Upper lobe of left lung (tissue), 6 donors: Measurements from ENCODE around the gene ZNF467. TPM values are rescaled to one million over a fixed set of nuclear protein-coding genes. Genes with fewer than 3 reads are reported as not detected.

Experiments
- ATAC-seq, 2 donors: fragments of 200-7000 bp; cut with Tn5 transposase; one replicate each; pipeline ENCODE4 v1.9.1; 2022; ENCODE audit warnings: mild to moderate bottlenecking in 2 of 2, moderate library complexity in 2 of 2; ENCODE audit not compliant: low FRiP score in 2 of 2
- DNase-seq, 2 donors: peaks; one replicate each; pipeline ENCODE4 v3.0.0-alpha.2; 2019 to 2020
- H3K27ac ChIP-seq, 4 donors: fragments of 200-600 bp; sonication (generic); one replicate each; pipeline ENCODE4 v1.5.1; 2016 to 2019
- H3K27me3 ChIP-seq, 4 donors: fragments of 200-600 bp; sonication (generic); one replicate each; pipeline ENCODE4 v1.5.1; 2017 to 2019
- H3K36me3 ChIP-seq, 4 donors: fragments of 200-600 bp; sonication (generic); one replicate each; pipeline ENCODE4 v1.5.1; 2016 to 2019
- H3K4me1 ChIP-seq, 4 donors: fragments of 200-600 bp; sonication (generic); one replicate each; pipeline ENCODE4 v1.5.1; 2018 to 2019
- H3K4me3 ChIP-seq, 4 donors: fragments of 200-600 bp; sonication (generic); one replicate each; pipeline ENCODE4 v1.5.1; 2017 to 2019; ENCODE audit warnings: mild to moderate bottlenecking in 2 of 4, moderate library complexity in 1 of 4
- H3K9me3 ChIP-seq, 4 donors: fragments of 200-600 bp; sonication (generic); one replicate each; pipeline ENCODE4 v1.5.1; 2018 to 2019
- EP300 ChIP-seq, 4 donors: sonication (generic); formaldehyde crosslinking; IDR thresholded peaks; one replicate each; pipeline ENCODE4 v1.5.1; 2017; ENCODE audit warnings: antibody characterized with exemption in 4 of 4, control low read depth in 2 of 4
- POLR2A ChIP-seq, 4 donors: fragments of 450-650 bp; IDR thresholded peaks; one replicate each; pipeline ENCODE4 v1.5.1; 2016 to 2017; ENCODE audit warnings: antibody characterized with exemption in 4 of 4, mild to moderate bottlenecking in 2 of 4
- POLR2AphosphoS5 ChIP-seq, 2 donors: sonication (generic); formaldehyde crosslinking; IDR thresholded peaks; one replicate each; pipeline ENCODE4 v1.5.1; 2017; ENCODE audit warnings: antibody characterized with exemption in 2 of 2
- WGBS, 2 donors: methylation state at CpG; one replicate each; pipeline ENCODE4 v1.1.5; 2017 to 2018; 5-methylcytosine and 5-hydroxymethylcytosine counted together
- total RNA-seq, 6 donors: library from RNA; depleted of rRNA in 4 of 6; stranded (reverse); fragments of >200 nt in 4 of 6; gene quantifications; one replicate each; pipeline versions ENCODE4 v1.1.0 to v1.2.1, GENCODE V29; 2016 to 2021
- TF ChIP-seq, protein P1 (sequence below), 6 experiments: fragments of 450-650 bp in 4 of 6; fragments of 200-600 bp in 2 of 6; sonication (generic) in 2 of 6; IDR thresholded peaks; one replicate each; pipeline ENCODE4 v1.5.1; 2016 to 2019; ENCODE audit warnings: antibody characterized with exemption in 6 of 6
- donor health status: DM: no; HTN: no; CAD: no; lungs with moderate emphysema.
- donor health status: DM: no; HTN: yes; CAD: no; lungs with severe emphysema.

The ZNF467 gene
- total RNA-seq, 6 donors from 2014 or later = 8.2 to 41.2 (median 17.4) TPM

DNA sequence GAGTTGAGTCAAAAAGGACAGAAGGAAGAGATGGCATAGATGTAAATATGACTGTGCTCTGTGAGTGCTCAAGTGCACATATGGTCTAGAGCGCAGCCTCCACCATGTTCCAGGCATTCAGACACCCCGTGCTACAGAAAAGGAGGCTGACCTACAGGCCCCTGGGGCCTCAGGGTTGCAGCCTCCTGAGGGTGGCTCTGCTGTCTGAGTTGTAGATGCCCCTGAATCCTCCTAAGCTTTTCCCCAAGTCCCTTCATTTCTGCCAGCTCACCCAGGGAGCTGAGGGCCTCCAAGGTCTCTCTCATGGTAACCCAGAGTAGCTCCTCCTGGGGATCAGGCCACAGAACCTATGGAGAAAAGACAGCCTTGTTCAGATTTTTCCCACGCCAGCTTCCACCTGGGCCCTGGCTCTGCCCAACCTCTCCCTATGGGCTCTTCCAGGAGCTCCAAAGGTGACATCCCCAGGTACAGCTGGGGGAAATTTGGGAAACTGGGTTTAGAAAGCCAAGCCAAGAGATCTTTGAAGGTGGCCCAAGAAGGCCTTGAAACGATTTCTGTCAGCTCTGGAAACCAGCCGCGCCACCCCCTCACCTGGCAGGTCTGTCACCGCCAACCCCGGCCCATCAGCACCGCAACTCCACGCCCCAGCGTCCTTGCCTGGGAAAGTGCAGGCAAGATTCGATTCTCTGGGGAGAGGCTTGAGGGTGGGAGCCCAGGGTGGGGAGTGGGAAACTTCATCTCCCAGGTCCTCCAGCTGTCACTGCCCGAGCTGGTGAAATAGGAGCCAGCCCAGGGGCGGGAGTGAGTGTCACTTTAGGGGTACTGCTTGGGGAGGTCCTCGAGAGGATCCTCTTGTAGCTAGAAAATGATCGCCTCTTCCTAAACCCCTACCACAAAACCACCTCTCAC lies 2.4 kb downstream of the ZNF467 start:
- DNase-seq (peak; percentile 35 to 73), ATAC-seq (no peak)
- Histone ChIP-seq H3K4me3 (peak overlapping the region in 3 of 4 donors; percentile 64 to 93 (median 79)), H3K27ac (peak overlapping the region; percentile 81 to 97 (median 94)), H3K36me3 (peaks cover 0 to 38% (median 15%) of the 10 kb centered on the region in 4 donors), H3K4me1 (peaks cover 28 to 43% (median 33%) of the 10 kb centered on the region in 4 donors), H3K27me3 (no peaks in the 10 kb centered on the region), H3K9me3 (no peaks in the 10 kb centered on the region)
- 25 to 43% methylated on average over 3 to 16 of the region's 16 CpGs for WGBS, 2 donors
- TF ChIP-seq, protein P1, sequence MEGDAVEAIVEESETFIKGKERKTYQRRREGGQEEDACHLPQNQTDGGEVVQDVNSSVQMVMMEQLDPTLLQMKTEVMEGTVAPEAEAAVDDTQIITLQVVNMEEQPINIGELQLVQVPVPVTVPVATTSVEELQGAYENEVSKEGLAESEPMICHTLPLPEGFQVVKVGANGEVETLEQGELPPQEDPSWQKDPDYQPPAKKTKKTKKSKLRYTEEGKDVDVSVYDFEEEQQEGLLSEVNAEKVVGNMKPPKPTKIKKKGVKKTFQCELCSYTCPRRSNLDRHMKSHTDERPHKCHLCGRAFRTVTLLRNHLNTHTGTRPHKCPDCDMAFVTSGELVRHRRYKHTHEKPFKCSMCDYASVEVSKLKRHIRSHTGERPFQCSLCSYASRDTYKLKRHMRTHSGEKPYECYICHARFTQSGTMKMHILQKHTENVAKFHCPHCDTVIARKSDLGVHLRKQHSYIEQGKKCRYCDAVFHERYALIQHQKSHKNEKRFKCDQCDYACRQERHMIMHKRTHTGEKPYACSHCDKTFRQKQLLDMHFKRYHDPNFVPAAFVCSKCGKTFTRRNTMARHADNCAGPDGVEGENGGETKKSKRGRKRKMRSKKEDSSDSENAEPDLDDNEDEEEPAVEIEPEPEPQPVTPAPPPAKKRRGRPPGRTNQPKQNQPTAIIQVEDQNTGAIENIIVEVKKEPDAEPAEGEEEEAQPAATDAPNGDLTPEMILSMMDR (IDR thresholded peaks at IDR 0.05) = no peak
- no peak for TF ChIP-seq POLR2A (IDR thresholded peaks at IDR 0.05)
- no peak for TF ChIP-seq EP300 (IDR thresholded peaks at IDR 0.05)
- no peak for TF ChIP-seq POLR2AphosphoS5 (IDR thresholded peaks at IDR 0.05)

- TF ChIP-seq, protein P1 (IDR thresholded peaks at IDR 0.05) = no peak
- no peak for TF ChIP-seq EP300 (IDR thresholded peaks at IDR 0.05)
- no peak for TF ChIP-seq POLR2AphosphoS5 (IDR thresholded peaks at IDR 0.05)
- no peak for TF ChIP-seq POLR2A (IDR thresholded peaks at IDR 0.05)
- ATAC-seq (no peak), DNase-seq (no peak)
- no peaks in the 10 kb centered on the region for H3K9me3 ChIP-seq
- WGBS, 2 donors = 86 to 90% methylated on average over 2 of the region's 2 CpGs
- H3K27ac ChIP-seq = peak overlapping the region in 1 of 4 donors; percentile 97
- H3K4me1 ChIP-seq = peaks cover 21 to 32% (median 24%) of the 10 kb centered on the region in 4 donors
- no peaks in the 10 kb centered on the region for H3K27me3 ChIP-seq
- no peak overlapping the region for H3K4me3 ChIP-seq
- peaks cover 0 to 49% (median 24%) of the 10 kb centered on the region in 4 donors for H3K36me3 ChIP-seq
Observed at GRCh38 chr7:149769915-149770314, 3.5 kb downstream of the ZNF467 start.

GRCh38 chr7:149768931-149769330 lies 4.5 kb downstream of the ZNF467 start:
- Histone ChIP-seq H3K36me3 (peaks cover 0 to 59% (median 29%) of the 10 kb centered on the region in 4 donors), H3K4me1 (peaks cover 12 to 22% (median 15%) of the 10 kb centered on the region in 4 donors), H3K27me3 (no peaks in the 10 kb centered on the region), H3K27ac (no peak overlapping the region), H3K4me3 (no peak overlapping the region), H3K9me3 (no peaks in the 10 kb centered on the region)
- DNase-seq (peak in 1 of 2 donors; percentile 45), ATAC-seq (no peak)
- WGBS, 2 donors = 96 to 97% methylated on average over 4 to 7 of the region's 7 CpGs
- TF ChIP-seq POLR2A (IDR thresholded peaks at IDR 0.05) (no peak), POLR2AphosphoS5 (IDR thresholded peaks at IDR 0.05) (no peak), EP300 (IDR thresholded peaks at IDR 0.05) (no peak)
- TF ChIP-seq, protein P1 (IDR thresholded peaks at IDR 0.05) = no peak

- Histone ChIP-seq H3K9me3 (no peaks in the 10 kb centered on the region), H3K27ac (no peak overlapping the region), H3K4me3 (no peak overlapping the region), H3K36me3 (peaks cover 0 to 62% (median 29%) of the 10 kb centered on the region in 4 donors), H3K27me3 (no peaks in the 10 kb centered on the region), H3K4me1 (peaks cover 8 to 13% (median 11%) of the 10 kb centered on the region in 4 donors)
- TF ChIP-seq, protein P1 (IDR thresholded peaks at IDR 0.05) = no peak
- no peak for TF ChIP-seq EP300 (IDR thresholded peaks at IDR 0.05)
- no peak for TF ChIP-seq POLR2AphosphoS5 (IDR thresholded peaks at IDR 0.05)
- no peak for TF ChIP-seq POLR2A (IDR thresholded peaks at IDR 0.05)
- DNase-seq (no peak), ATAC-seq (no peak)
- WGBS, 2 donors = 90 to 92% methylated on average over 5 to 8 of the region's 8 CpGs
Observed at GRCh38 chr7:149767068-149767467, 6.3 kb downstream of the ZNF467 start.
